Activated T-cell treated with anti-CD3 and anti-CD28 coated beads for 48 hours (primary cell): Measurements from ENCODE around the gene KRTCAP2.
"Not testable (repeated sequence)": the region's sequence is repeated elsewhere in the genome, so short reads cannot be mapped to it uniquely, and the experiment has no call there.

Experiments
- DNase-seq: peaks from one replicate; pipeline ENCODE4 v3.0.0-alpha.2; 2020; ENCODE audit warnings: low read depth

KRTCAP2 gene

DNA sequence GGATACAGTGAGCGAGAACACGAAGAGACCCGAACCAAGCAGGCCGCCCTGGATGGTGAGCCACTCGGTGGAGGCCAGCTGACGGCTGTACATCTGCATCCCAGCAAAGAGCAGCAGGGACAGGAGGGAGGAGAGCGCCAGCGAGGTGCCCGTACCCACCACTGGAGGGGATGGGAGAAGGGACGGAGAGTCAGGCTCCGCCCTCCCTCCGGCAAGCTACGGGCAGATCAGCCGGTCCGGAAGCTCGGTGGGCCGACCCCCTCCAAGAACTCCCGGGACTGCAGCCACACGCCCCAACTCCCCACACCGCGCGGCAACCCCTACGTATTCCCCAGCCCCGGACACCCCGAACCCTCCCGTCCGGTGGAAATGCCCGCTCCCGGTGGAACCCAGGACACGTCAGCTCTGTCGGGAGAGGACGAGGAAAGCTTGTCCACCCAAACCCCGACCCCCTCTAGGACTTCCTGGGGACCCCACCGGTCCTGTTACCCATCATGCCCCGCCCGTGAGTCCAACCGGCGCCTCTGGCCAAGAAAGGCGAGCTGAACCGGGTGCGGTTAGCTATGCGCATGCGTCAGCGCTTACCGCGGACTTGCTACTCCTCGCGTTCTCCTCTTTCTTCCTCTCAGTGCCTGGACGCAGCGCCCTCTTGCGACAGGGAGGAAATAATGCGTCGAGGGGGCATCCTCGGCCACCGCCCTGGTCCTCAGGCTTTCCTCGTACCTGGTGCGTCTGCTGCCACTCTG is at the start of gene KRTCAP2:
KRTCAP2 (minus strand) TSS at position 573 of the 746 bp plus-strand sequence; CDS start at position 493, 80 bp downstream.
- DNase-seq = peak; percentile 92

DNA sequence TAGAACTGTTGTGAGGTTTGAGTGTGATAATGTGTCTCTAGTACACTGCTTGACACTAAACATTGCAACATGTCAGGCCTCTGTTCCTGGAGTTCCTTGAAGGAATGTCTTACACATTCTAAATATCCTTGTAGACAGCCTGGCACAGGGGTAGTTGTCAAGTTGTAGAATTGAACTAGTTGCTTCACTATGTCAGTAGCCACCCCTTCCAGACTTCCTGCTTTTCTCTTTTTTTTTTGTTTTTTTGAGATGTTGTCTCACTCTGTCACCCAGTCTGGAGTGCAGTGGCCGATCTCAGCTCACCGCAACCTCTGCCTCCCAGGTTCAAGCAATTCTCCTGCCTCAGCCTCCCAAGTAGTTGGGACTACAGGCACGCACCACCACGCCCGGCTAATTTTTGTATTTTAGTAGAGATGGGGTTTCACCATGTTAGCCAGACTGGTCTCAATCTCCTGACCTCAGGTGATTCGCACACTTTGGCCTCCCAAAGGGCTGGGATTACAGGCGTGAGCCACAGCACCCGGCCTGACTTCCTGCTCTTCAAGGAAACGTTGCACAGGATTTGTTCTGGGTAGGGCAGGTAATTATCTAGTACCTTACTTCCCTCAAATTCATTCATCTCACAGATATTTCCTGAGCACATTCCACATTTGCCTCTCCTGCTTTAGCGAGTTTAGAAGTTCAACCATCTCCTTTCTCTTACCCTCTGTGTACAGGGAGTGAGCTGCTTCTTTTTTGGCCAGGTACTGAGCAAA is 47.3 kb upstream of the KRTCAP2 start:
- DNase-seq = not testable (repeated sequence)

DNA sequence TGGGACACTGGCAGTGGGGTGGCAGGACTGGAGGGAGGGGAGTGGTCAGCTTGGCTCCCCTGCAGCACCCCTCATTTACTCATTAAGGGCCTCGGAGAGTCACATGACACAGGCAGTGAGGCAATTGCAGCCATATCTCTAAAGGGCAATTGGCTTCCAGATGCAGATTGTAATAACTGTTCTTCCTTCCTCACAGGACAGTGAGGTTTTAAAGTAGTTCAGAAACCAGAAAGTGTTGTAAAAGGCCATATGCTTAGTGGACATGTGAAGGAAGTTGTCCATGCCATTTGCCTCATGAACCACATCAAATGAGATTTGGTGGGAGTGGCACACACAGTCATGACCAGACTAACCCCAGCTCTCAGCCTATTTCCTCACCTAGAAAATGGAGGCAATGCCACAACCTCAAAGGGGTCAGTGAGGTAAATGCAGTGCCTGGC is 46.5 kb upstream of the KRTCAP2 start:
- no peak for DNase-seq

DNA sequence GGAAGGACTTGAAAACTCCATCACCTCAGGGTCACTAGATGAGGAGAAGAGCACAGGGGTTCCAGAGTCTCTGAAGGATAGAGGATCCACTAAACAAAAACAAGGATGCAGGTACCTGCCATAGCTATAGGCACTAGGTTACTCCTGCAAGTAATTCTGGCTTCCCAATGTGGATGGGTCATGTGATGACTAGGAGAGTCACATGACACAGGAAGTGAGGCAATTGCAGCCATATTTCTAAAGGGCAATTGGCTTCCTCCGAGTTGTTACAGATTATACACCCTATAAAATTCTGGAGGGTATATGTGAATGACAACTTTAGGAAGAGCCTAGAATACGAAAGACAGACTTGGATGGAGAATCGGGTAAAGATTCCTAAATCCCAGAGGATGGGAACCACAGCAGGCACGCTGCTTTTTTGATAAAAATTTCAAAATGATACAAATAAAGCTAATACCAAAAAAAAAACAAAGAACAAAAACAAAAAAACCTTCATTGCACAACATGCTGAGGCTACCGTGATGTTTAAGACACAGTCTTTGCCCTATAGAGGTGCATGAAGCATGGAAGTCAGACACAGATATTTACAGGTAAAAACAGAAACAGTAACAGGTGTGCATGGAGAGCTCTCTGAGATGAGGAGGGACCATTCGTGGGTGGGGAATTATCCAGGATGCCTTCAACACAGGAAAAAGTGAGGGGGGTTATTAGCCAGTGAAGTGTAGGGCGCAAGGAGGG is 45.9 kb upstream of the KRTCAP2 start:
- no peak for DNase-seq

DNA sequence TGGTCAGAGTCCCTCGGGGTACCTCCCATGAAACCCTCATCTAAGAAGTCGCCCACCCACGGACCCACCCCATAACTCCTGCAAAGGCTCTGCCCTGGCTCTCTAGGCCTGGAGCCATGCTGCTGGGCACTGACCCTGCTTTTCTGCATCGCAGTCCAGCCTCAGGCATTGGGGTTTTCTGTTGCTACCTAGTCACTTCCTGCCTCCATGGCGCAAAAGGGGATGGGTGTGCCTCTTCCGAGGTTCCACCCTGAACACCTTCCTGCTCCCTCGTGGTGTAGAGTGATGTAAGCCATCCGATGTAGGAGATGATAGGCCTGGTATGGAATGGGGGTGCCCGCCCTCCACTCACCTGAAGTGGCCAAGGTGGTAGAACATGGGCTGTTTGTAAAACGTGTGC is 41.6 kb upstream of the KRTCAP2 start:
- DNase-seq = not testable (repeated sequence)

DNA sequence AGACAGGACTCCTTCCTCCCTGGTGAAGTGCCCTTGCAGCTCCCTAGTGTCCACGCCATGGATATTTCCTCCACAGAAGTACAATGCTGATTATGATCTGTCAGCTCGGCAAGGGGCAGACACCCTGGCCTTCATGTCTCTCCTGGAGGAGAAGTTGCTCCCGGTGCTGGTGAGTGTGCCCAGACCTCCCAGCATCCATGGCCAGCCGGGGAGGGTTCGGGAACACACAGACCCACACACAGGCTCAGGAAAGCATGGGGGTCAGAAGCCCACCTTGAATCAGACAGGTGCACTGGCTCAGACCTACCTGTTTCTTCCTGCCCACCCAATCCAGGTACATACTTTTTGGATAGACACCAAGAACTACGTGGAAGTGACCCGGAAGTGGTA is 38.9 kb upstream of the KRTCAP2 start:
- DNase-seq = not testable (repeated sequence)

DNA sequence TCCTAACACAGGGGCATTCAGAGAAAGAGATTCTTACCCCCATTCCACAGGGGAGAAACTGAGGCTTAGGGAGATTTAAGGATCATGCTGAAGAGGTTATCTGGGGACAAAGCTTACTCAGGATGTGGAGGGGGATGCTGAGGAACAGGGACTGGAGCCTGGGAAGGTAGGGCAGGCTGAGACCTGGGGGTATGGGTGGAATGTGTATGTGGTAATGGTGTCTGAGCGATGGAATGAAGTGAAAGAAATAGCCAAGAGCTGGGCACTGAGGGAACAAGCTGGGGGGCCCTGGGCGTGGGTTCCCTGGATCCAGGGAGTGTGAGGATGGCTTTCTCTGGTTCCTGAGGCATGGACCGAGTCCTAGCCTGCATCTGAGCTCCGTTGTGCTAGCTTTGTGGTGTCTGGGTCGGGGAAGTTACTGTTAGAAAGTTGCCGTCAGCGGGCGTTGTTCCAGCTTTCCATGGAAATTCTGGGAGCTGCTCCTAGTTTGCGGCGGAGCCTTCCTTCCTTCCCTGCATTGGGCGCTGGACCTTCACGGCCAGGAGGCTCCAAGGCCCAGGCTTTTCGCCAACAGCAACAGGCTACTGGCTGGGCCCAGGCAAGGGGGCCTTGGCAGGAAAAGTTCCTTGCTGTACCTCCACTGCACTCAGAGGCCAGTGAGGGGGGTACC is 38.4 kb upstream of the KRTCAP2 start:
- DNase-seq = not testable (repeated sequence)

DNA sequence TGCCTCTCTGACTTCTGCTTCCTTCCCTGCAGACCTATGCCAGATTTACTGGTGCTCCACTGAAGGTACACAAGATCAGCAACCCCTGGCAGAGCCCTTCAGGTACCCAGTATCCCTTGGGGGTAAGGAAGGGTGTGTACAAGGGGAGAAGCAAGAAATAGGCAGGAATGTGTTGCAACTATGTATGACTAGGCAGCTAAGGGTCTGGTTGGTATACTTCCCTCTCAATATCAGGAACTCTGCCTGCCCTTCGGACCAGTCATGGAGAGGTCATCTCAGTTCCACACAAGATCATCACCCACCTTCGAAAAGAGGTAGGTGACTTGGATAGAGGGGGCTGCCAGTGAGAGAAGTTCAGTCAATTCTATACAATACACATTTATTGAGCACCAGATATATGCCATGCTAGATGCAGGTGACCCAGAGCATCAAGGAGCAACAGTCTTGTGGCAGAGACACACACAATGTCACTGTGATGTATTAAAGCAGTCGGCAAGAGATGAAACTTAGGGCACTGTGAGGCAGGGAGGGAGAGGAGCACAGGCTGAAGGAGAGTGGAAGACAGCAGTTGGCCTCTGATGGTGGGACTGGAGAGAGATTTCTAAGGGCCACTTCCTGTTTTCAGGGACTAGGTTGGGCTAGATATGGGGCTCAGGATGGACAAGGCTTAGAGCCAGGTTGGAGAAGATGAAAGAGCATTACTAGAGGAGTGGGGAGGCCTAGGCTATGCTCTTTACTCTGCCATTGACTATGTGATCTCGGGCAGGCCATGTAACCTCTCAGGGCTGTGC is 37.4 kb upstream of the KRTCAP2 start:
- no peak for DNase-seq

DNA sequence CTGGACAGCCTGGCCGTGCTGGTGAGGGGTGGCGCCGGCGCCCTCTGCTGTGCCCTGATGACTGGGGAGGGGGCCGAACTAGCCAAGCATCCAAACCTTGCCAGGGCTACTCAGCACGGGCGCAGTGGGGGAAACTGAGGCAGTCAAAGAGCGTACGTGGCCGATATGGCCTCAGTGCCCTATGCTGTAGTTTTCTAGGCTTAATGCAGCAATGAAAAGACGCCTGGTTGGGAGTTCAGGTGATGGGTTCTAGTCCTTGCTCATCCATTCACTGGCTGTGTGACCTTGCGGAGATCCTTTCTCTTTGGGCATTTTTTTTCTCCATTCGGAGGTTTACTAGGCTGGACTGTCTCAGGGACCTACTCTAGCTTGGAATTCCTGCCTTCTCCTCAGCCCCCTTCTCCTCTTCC is 36.2 kb upstream of the KRTCAP2 start:
- no peak for DNase-seq

DNA sequence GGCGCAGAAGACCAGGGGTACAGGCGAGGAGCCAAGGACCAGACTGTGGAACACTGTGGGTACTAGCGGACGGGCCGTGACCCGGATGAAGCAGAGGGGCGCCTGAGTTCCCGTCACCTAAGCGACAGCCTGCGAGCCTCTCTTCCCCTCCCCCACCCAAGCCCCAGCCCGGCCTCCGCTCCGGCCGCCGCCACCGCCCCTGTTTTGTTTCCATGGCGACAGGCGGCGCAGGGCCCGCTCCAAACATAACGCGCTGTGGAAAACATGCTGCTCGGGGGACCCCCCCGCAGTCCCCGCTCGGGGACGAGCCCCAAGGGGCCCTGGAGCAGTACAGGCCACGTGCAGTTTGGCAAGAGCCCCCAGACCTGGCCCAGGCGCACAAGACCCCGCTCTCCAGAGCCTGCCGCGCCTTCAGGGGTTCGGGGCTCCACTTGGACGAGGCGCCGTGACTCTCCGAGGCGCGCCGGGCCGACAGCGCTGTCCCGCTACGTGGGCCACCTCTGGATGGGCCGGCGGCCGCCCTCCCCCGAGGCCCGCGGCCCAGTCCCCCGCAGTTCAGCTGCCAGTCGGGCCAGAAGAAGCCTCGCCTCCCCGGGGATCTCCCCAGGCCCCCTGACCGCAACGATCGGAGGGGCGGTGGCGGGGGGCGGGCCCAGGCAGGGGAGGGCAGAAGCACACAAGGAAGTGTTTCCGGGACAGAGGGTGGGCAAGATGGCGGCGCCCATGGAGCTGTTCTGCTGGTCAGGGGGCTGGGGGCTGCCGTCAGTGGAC is 35.6 kb upstream of the KRTCAP2 start, which contains the start of gene MTX1:
MTX1 (plus strand) TSS at position 155 of the 771 bp plus-strand sequence; CDS start at position 265, 110 bp downstream.
- peak; percentile 85 for DNase-seq

DNA sequence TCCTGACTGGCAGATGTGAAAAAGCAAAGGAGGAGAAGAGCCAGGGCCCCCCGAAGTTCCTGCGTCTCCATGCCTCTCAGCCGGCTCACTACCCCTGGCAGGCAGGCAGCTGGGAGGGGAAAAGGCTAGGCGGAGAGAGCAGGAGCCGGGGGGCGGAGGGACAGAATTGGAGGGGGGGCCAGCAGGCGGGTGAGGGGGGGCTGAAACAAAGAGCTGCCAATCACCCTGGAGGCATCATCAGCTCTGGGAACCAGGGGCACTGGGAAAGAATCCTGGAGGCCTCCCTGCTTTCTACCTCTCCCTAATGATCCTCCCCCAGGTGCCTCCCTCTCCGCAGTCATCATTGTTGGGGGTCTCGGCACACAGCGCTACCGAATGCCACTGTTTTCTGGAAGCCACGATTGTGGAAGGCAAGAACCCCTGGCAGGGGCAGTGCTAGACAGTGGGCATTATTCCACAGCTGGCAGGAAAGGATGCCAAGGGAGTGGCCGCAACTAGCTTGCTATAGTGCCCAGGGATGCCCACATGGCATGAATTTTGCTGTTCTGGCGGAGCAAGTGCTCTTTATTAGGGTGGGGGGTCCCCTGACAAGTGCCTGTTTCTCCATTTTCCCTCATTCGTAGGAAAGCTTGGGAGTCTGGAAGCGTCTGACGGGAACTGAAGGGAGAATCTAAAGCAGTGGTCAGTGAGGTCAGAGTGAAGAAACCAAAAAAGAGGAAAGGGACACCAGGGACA is 34.9 kb upstream of the KRTCAP2 start, which contains the start of gene THBS3:
THBS3 (minus strand) TSS at position 92 of the 735 bp plus-strand sequence; CDS start at position 71, 21 bp downstream.
- no peak for DNase-seq

DNA sequence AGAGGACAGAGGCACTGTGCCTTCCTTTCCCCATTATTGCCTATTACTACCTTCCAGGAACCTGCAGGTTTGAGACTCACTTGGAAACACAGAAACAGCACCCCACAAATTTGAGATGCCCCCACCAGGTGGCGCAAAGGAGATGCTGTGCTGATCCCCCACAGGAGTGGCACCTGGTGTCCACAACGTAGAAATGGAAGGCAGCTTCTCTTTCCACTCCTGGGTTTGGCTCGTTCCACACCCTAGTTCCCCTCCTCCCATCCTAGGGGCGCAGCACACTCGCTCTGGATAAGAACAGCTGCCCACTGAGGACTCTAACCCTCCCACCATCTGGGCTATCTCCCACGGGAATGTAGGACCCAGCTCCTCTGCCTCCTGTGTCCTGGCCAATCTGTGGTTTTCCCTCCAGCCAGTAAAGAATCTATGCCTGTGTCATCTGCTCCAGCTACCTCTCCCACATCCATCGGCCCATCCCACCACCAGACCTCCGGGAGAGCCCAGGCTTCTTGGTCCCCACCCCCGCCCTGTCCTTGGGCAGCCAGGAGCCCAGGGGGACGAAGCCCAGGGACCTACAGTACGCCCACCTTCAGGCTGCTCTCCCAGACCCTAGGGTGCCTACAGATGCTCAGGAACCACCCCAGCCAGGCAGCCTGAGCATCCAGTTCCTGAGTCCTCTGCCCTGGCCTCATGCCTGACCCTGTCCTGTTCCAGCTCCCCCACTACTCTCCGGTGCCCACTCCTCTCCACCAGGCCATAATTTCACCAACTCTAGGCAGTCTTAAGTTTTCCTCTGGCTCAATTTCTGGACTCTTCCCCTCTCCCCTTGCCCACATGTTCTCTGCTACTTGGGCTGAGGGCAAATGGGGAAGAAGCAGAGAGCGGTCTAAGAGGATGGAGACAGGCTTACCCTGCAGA is 34.0 kb upstream of the KRTCAP2 start:
- peak; percentile 85 for DNase-seq

DNA sequence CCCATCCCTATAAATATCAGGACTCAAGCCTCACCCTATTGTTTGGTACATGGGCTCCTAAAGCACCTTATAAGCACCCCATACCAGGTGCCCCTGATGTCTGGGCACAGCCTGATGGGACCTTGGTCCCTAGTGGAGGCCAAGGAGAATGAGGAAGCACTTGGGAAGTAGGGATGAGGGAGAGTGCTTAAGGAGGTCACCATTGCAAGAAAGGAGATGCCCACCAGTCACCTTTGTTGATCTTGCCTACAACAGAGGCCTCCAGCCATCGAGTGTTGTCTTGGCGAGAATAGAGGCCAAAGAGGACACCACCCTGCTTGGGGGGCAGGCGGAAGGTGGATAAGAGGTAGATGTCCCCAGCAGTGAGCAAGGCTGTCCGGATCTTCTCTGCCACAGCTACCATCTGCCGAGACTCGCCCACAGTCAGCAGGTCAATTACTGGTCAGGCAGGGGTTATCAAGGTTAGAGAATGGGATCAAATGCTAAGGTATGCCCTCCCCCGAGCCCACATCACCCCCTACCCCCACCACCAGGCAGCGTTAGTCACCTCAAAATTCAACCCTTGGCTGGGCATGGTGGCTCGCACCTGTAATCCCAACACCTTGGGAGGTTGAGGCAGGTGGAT is 33.0 kb upstream of the KRTCAP2 start:
- DNase-seq = no peak

DNA sequence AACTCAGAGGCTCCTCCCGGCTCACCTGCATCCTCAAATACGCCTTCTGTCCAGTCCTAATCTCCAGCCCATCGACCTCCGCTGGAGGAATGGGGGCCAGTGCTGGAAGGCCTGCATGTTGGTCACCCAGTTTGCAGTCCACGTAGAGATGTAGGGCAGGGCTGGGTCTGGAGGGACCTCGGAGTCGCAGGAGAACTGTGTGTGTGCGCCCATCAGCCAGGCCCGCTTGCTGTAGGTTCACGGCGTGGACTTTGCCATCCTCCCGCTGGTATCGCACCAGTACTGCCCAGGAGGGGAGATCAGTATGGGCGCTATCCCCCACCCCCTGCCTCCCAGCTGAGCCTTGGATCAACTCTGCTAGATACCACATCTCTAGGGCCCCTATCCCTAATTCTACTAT is 31.9 kb upstream of the KRTCAP2 start:
- no peak for DNase-seq

DNA sequence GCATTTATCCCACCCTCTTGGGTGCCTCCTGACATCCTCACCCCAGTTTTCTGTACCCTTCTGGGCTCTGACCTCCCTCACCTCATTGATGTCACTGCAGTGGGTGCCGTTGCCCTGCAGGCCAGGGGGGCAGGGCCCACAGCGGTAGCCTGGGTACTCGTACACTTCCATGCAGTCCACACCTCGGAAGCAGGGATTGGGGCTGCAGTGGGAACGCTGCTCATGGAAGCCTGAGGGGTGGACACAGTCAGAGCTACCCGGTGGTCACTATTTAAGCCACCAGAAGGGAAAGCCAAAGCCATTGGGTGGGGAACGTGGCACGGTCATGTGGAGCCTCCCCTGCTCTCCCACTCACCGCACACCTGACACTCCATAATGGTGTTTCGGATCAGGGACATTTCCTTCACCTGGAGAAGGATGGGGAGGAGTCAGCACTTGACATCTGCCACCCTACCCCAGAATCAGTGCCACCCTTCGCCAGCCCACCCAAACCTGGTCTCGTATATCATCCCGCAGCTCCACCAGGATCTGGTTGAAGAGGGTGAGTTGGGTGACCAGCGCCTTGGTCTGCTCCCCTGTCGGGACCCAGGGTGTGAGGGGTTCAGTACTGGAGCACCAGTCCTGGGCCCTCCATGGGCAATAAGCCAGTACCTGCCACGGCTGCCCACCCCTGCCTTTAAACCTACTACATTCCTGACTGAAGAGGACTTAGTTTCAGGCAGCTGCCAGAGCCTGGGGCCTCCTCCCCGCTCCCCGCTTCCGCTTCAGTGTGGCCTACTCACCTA is 29.8 kb upstream of the KRTCAP2 start:
- DNase-seq = no peak

DNA sequence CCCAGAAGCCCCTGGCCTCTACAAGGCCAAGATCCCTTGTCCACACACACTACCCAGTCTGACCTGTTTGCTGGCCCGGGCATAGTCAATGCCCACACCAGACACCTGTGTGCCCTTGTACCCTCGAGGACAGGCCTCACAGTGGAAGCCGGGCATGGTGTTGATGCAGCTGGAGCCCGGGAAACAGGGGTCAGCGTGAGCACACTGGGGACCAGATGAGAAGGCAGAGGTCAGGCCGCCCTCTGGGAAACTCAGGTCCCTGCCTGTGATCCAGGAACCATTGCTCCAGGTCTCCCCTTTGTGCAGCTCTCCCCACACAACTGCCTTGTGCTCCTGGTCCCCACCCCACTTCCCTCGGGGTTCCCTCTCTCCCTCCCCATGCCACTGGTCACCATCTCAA is 29.1 kb upstream of the KRTCAP2 start:
- DNase-seq = no peak

DNA sequence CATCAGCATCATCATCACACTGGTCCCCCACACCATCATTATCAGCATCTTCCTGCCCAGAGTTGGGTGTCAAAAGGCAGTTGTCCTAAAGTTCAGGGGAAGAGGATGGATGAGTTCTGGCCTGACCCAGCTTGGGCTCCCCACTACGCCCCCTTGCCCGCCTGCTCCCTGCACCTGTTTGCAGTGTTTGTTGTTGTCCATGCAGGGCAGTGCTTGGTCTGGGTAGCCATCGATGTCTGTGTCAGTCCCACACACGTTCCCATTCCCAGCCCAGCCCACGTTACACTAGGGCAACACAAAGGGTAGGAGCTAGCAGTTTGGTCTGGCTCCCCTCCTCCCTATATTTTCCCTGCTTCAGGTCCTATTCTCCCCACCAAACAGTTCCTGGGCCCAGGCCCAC is 27.8 kb upstream of the KRTCAP2 start:
- DNase-seq = no peak
